Activated gamma-delta T cell treated with anti-CD3 and anti-CD28 coated beads, Interleukin-2, amount 50 U/mL, for 16 hours (primary cell): ENCODE data around the gene TXNDC2.
"Not testable (repeated sequence)": the region's sequence is repeated elsewhere in the genome, so short reads cannot be mapped to it uniquely, and the experiment has no call there.

Source experiments
- DNase-seq: peaks from one replicate; pipeline ENCODE4 v3.0.0-alpha.2; 2020; ENCODE audit warnings: low read depth

The TXNDC2 gene

DNA sequence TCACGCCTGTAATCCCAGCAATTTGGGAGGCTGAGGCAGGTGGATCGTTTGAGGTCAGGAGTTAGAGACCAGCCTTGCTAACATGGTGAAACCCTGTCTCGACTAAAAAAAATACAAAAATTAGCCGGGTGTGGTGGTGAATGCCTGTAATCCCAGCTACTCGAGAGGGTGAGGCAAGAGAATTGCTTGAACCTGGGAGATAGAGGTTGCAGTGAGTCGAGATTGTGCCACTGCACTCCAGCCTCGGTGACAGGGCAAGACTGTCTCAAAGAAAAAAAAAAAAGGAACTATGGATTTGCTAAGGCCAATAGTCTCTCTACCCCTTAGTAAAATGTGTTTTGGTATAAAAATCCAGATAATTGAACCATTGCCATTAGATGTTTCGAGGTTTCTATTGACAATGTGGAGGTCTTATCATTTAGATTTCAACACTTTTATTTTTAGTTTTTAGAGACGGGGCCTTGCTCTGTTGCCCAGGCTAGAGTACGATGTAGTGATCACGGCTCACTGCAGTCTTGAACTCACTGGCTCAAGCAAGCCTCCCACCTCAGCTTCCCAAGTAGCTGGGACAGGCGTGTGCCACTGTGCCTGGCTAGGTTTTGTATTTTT, 1.1 kb upstream of the TXNDC2 start:
- DNase-seq: no peak

DNA sequence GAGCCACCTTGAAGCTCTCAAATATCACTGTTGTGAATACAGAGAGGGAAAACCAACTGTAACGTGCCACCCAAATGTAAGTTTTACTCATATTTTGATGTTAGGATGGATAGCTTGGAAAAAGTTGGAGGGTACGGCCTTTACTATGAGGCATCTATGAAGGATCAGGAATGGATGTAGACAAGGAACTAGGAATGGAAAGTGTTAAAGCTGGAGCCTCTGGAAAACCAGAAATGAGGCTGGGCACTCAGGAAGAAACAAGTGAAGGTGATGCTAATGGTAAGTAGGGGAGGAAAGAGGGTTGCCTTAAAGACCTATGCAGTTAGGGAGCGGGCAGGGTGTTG, 204 bp downstream of the TXNDC2 start:
- no peak for DNase-seq

DNA sequence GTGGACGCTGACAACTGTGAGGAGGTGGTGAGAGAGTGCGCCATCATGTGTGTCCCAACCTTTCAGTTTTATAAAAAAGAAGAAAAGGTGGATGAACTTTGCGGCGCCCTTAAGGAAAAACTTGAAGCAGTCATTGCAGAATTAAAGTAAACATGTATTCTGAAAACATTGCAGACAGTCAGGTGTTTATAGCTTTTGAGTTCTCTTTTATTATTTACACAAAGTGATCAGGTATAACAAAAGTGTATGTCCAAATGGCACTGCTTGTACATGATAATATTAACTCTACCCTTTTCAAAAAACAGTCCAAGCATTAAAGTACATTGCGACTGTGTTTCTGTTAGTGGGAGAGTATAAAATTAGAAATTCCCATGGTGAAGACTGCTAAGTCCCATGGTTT, 2.2 kb downstream of the TXNDC2 start:
- no peak for DNase-seq

DNA sequence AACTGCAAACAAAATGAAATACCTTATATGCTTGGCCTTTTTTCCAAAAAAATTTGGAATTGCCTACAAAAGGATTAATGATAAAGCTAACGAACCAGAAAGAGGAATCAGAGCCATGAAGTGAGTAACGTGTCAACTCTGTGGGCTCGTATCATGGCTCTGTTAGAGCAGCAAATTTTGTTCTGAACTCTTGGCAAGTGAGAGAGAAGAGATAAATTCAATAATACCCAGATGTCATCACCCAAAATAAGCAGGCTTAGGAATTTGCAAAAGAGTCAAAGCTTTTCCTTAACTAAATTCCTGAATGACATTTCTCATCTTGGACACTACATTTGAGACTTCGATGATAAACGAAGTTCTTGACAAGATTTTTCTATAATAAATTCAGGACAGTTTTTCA, 4.4 kb downstream of the TXNDC2 start:
- DNase-seq: no peak

DNA sequence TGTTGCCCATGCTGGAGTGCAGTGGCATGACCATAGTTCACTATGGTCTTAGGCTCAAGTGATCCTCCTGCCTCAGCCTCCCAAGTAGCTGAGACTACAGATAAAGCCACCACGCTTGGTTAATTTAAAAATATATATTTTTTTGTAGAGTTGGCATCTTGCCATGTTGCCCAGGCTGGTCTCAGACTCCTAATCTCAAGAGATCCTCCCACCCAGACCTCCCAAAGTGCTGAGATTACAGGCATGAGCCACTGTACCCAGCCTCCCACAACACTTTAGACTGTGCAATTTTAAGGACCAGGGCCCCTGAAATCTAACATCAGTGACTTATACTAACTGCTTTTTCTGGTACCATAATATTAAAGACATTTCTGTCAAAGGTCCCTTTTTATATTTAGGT, 5.2 kb downstream of the TXNDC2 start:
- no peak for DNase-seq

DNA sequence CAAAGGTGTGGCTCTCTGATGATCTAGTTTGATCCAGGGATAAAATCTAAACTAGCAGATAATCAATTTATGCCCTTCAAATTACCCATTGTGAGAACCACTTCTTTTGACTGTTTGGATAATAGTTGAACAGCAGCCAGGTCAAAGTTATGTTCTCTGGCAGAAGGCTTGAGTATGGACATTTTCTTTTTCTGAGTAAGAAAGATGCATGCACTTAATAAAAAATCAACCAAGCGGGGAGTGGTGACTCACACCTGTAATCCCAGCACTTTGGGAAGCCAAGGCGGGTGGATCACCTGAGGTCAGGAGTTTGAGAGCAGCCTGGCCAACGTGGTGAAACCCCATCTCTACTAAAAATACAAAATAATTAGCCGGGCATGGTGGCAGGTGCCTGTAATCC, 5.7 kb downstream of the TXNDC2 start:
- DNase-seq: not testable (repeated sequence)

DNA sequence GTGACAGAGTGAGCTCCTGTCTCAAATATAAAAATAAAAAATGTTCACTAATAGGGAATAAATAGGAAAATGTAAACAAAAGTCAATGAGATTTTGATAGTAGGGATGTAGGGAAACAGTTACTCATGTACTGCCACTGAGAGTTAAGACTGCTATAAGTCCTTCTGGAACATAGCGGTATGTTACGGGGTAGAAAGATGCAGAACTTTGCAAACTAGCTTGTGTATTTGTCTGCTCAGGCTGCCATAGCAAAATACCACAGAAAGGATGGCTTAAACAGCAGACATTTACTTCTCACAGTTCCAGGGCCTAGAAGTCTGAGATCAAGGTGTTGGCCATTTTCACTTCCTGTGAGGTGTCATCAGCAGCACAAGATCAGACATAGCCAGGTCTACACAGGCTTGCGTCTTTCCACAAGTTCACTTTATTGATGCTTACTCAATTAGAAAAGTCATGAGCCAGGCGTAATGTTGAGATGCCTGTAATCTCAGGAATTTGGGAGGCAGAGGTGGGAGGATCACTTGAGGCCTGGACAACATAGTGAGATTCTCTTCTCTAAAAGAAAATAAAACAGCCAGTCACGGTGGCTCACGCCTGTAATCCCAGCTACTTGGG, 8.8 kb downstream of the TXNDC2 start:
- DNase-seq: no peak

DNA sequence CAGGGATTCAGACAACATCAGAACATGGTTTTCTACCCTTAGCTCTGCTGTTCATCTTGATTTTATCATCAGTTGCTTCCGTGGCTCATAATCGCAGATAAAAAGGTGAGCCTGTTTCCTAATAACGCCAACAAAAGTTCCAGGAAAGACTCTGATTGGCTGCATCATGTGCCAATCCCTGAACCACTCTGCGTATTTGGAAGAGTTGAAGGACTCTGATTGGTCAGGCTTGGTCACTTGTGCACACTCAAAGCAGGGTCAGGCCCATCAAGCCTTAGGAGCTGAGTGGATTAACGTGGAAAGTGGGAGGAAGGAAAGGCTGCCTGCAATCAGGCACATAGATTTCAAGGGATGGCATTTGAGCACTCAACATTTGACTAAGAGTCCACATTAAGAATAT, 11.4 kb downstream of the TXNDC2 start:
- no peak for DNase-seq

DNA sequence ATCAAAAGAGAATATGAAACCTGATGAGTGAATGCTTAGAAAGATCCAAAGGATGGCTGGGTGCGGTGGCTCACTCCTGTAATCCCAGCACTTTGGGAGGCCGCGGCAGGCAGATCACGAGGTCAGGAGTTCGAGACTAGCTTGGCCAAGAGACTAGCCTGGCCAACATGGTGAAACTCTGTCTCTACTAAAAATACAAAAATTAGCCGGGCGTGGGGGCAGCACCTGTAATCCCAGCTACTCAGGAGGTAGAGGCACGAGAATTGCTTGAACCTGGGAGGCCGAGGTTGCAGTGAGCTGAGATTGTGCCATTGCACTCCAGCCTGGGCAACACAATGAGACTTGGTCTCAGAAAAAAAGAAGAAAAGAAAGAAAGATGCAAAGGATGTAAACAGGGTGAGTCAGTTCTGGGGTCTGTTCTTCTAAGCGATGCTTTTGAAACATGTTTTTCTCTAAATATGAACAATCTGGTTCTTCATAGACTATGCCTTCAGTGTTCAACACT, 12.1 kb downstream of the TXNDC2 start:
- DNase-seq: not testable (repeated sequence)

DNA sequence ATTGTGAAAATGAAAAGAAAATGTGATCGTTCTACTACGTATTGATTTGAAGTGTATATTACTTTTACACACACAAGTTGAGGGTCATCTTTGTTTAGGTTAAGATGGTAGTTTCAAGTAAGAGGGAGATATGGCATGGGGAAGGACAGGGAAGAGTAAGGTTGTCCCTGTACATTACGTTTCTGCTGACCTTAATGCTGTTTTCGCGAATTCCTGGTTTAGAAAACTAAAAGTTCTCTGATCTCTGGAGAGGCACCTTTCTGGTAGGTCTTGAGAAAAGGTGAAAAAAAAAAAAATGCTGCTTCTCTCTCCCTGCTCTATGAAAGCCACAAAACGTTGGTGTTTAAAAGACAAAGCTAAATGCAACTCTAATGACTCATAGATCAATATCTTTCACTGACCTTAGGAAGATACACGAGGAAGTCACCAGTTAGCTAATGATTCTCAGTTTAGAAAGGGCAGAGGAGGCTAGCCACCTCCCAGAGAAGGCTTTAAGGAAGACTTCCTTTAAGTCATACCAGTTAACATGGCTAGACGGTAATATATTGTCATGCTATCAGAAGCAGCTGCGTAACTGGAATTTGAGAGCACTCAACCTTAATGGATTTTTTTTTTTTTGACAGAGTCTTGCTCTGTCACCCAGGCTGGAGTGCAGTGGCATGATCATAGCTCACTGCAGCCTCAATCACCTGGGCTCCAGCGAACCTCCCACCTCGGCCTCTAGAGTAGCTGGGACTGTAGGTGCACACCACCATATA, 13.2 kb downstream of the TXNDC2 start:
- DNase-seq: no peak

DNA sequence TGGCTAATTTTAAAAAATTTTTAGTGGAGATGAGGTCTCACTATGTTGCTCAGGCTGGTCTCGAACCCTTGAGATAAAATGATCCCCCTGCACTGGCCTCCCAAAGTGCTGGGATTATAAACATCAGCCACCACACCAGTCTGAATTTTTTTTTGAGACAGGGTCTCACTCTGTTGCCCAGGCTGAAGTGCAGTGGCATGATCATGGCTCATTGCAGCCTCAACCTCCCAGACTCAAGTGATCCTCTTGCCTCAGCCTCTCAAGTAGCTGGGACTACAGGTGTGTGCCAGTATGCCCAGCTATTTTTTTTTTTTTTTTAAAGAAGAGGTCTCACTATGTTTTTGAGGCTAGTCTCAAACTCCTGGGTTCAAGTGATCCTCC, 13.8 kb downstream of the TXNDC2 start:
- DNase-seq: not testable (repeated sequence)

DNA sequence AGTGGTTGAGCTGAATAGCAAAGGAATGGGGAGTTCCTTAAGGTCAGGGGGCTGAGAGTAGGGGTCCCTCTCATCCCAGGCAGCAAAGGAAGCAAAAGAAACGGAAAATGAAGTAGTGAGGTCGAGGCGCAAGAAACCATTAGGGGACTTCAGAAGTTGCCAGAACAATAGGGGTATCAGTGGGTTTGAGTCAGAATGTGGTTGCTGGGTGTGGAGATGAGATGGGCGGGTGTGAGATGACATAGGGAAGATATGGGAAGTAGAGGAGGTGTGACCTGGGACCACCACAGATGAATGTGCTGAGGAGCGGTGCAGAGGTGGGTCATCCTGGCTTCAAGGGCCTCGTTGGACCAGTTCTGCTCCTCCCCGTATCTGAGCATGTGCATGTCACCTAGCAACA, 14.9 kb downstream of the TXNDC2 start:
- no peak for DNase-seq

DNA sequence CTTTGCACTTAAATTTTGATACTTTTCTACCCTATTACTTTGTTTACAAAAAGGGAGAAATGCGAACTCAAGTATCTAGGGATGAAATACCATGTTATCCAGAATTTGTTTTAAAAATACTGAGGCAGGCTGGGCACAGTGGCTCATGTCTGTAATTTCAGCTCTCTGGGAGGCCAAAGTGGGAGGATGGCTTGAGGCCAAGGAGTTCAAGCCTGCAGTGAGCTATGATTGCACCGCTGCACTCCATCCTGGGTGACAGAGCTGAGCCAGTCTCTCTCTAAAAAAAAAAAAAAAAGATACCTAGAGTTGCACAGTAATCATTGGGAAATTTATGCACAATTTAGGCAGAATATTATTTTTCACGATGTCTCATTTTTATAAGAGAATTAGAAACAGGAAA, 15.6 kb downstream of the TXNDC2 start:
- DNase-seq: no peak

DNA sequence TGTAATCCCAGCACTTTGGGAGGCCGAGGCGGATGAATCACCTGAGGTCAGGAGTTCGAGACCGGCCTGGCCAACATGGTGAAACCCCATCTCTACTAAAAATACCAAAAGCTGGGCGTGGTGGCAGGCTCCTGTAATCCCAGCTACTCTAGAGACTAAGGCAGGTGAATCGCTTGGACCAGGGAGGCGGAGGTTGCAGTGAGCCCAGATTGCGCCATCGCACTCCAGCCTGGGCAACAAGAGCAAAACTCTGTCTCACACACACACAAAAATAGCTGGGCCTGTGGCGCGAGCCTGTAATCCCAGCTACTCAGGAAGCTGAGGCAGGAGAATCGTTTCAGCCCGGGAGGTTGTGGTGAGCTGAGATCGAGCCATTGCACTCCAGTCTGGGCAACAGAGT, 16.5 kb downstream of the TXNDC2 start:
- DNase-seq: not testable (repeated sequence)

DNA sequence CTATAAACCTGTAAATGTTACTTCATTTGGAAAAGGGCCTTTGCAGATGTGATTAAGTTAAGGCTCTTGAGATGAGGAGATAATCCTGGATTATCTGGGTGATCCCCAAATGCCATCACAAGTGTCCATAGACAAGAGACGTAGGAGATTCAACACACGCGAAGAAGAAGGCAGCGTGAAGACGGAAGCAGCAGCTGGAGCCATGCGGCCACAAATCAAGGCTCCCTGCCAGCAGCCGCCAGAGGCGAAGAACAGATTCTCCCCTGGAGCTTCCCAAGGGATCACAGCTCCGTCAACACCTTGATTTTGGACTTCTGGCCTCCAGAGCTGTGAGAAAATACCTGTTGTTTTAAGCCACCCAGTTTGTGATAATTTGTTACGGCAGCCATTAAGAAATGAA, 17.1 kb downstream of the TXNDC2 start:
- DNase-seq: no peak

DNA sequence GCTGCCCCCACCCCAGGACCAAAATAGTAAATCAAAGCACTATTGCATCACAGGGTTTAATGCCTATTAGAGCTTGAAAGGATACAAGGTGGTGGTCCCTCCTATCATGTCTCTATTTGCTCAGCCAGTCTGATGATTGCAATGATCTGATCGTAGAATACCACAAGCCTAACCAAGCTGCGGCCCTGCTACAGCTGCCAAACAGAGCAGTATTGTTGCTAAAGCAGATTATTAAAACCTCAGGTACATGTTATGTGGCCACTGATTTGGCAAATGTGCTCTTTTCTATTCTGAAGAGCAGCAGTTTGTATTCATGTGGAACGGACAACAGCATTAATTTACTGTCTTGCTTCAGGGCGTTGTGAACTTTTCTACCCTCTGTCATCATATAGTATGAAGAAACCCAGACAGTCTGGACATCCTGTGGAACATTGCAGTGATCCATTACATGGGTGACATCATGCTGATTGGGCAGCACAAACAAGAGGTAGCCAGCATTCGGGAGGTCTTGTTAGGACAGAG, 19.7 kb downstream of the TXNDC2 start:
- DNase-seq: no peak

DNA sequence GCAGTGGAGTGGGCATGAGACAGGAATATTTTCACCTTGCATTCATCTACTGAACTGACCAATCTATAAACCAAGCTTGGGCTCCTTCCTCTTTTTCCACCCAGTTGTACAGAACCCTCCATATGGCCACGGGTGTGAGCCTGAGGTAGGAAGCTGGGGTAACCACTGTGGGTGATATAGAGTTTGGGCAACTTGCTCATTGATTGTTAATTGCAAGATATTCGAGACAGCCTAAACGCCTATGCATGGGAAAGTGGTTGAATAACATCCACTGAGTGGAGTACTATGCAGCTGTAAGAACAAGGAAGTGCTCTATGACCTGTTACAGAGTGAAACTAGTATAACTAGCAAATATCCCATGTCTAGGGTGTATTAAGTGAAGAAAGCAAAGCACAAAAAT, 20.7 kb downstream of the TXNDC2 start:
- no peak for DNase-seq

DNA sequence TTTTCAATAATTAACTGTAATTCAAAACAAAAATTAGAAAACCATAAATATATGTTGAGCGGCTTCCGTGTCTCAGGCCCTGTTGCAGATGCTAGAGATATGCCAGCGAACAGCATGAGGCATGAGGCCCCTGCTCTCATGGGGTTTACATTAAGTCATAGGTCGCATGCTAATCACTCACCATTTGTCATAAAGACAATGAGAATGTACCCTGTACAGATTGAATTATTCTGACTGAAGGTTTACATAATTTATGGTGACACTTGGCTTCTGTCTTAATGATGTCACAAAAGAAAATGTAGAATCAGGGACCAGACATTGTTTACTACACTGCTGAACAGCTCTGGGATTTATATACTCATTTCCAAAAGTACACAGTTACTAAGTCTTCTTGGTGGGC, 22.1 kb downstream of the TXNDC2 start:
- DNase-seq: no peak

DNA sequence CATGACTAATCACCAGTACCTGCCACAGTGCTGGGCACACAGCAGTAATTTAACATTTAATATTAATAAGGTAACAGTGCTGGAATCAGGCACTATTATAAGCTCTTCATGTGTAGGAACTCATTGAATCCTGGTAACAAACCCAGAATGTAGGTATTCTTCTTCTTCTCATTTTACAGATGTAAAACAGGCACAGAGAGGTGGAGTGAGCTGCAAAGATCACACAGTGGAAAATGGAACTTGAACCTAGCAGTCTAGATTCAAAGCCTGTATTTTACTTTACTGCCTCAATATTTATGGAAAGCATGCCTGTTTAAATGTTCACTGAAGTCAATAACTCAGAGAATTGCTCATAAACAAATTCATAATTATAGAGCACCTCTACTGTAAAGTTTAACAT, 24.3 kb downstream of the TXNDC2 start:
- no peak for DNase-seq

DNA sequence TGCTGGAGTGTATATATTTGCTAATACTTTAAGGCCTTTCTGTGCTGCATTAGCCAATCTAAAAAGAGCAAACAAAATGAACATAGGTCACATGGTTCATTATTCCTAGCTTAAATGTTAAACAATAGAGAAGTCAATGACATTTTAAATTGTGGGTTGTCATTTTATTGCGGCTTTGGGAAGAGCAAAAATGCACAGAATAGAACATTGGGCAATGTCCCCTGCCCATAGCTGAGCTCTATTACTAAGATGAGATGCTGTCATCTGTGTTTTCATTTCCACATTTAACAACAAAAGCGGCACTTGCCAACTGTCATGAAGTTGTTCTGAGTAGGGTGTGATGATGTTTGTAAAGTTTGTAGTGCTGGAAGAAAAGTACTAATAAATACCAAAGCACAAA, 24.9 kb downstream of the TXNDC2 start:
- no peak for DNase-seq

DNA sequence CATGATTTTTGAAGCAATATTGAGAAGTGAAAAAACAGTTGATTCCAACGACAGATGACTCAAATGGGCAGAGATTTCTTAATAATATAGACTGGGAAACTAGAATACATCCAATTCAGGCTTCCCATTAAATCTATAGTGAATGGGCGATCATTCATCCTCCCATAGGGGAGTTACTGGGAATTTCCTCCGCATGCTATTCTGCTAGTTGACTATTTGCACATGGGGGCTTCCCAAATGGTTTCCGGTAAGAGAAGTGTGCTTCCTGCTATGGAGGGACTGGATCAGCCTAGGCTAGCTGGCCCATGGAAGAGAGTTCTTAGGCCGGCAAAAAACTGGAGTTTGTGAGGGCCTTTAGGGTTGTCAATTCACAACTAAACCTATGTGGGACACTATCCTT, 25.5 kb downstream of the TXNDC2 start:
- DNase-seq: no peak

DNA sequence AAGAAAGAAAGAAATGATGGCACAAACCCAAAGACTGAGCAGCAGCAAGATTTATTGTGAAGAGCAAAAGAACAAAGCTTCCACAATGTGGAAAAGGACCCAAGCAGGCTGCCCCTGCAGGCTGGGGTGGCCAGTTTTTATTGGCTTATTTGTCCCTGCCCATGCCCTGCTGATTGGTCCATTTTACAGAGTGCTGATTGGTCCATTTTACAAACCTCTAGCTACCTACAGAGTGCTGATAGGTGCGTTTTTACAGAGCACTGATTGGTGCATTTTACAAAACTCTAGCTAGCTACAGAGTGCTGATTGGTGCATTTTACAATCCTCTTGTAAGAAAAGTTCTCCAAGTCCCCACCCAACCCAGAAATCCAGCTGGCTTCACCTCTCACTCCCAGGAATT, 26.5 kb downstream of the TXNDC2 start:
- not testable (repeated sequence) for DNase-seq

DNA sequence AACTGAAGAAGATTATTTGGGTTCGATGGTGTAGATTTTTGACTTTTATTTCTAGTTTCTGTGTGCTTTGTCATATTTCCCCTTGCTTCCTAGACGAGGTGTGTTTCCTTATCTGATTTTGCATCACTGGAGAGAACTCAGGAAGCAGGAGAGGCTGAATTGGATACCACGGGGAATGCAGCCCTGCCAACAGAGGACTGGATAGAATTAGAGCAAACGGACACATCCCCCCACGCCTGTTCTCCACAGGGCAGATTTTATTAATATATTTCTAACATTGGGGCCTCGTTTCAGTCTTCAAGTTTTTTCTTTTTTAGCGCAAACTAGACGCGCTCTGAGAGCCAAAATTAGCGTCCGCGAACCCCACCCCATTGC, 27.4 kb downstream of the TXNDC2 start:
- DNase-seq: no peak
